Right ventricle myocardium inferior (tissue), 1 donor: ENCODE data around the gene LMNTD1. TPM values are rescaled to one million over a fixed set of nuclear protein-coding genes. Genes with fewer than 3 reads are reported as not detected.
"Not testable (repeated sequence)": the region's sequence is repeated elsewhere in the genome, so short reads cannot be mapped to it uniquely, and the experiment has no call there.

Experiments
- ATAC-seq: fragments of 200-7000 bp; cut with Tn5 transposase; one replicate; pipeline ENCODE4 v1.9.1; 2020; ENCODE audit warnings: mild to moderate bottlenecking, moderate library complexity
- DNase-seq: peaks from one replicate; pipeline ENCODE4 v3.0.0; 2021; ENCODE audit errors: missing footprints
- intact Hi-C: fragments of 100-400 bp; cut with DNase I; formaldehyde crosslinking; loops from one replicate; pipeline ENCODE4 v1.11.0; 2022
- long read RNA-seq: library from polyadenylated mRNA; unstranded; transcript quantifications from one replicate; pipeline ENCODE4 v2.0.0, GENCODE V29; 2021
- total RNA-seq: library from RNA; stranded (reverse); fragmentation: NEBNext Ultra II Directional; extraction: Animal tissue kit (Norgen Biotek cat#: 25700); gene quantifications from one replicate; pipeline ENCODE4 v1.2.1, GENCODE V29; 2021
- donor health status: DM: no; HTN: yes; CAD: no; lungs with severe emphysema.

The LMNTD1 gene, protein sequence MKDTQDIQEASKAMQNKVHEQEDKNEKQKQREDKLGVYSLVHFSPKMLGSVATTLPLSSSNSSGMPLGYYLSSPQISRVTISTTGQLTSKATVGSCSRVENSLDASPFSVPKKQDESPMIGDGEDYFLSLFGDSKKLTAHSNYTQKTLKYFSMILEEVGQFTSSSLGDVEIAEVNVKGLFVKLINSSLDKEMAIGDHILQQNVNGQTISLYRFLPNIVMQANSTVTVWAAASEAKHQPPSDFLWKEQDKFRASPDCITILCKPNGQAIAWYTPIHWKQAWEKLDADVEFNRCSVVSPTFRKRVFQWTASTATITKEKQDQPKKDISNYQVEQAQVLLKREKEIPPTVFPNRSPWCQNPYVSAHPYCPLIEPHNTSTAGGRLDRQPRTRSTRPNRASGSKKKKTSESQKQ
- total RNA-seq: not detected
- long read RNA-seq: 0 reads

DNA sequence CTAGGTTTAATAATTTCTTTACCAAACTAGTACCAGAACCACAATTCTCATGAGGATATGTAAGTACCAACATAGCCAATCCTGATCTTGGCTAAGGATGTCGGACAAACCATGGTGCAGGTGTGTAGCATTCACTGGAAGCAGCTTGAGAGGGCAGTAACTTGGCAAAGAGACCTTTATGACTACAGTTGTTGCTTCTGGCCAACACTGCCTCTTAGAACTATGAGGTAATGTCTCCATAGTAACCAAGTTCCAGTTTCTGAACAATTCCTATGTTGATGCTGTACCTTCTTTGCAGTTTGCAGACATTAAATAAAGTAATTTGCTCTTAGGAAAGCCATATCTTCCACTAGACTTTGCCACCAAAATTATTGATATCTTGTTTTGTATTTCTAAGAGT lies at the start of gene LMNTD1:
Gene LMNTD1 (minus strand): TSS at position 186 of the 400 bp plus-strand sequence. CDS start 324 bp downstream, outside the sequence.
- ATAC-seq: no peak
- intact Hi-C loops: no loop called here
- DNase-seq: no peak

DNA sequence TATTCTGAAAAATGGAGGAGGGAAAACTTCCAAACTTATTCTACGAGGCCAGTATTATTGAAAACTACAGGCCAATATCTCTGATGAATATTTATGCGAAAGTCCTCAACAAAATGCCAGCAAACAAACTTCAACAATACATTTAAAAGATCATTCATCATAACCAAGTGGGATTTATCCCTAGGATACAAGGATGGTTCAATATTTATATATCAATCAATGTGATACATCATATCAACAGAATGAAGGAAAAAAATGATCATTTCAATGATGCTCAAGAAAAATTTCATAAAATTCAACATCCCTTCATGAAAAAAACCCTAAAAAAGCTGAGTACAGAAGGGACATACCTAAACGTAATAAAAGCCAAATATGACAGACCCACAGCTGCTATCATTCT lies 45.9 kb upstream of the LMNTD1 start:
- intact Hi-C loops: no loop called here
- DNase-seq: no peak
- no peak for ATAC-seq

DNA sequence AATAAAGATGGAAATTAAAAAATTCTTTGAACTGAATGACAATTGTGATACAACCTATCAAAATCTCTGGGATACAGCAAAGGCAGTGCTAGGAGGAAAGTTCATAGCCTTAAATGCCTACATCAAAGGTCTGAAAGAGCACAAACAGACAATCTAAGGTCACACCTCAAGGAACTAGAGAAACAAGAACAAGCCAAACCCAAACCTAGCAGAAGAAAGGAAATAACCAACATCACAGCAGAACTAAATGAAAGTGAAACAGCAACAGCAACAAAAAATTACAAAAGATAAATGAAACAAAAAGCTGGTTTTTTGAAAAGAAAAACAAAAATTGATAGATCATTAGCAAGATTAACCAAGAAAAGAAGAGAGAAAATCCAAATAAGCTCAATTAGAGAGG lies 42.4 kb upstream of the LMNTD1 start:
- intact Hi-C loops, DNase-seq, ATAC-seq: not testable (repeated sequence)

DNA sequence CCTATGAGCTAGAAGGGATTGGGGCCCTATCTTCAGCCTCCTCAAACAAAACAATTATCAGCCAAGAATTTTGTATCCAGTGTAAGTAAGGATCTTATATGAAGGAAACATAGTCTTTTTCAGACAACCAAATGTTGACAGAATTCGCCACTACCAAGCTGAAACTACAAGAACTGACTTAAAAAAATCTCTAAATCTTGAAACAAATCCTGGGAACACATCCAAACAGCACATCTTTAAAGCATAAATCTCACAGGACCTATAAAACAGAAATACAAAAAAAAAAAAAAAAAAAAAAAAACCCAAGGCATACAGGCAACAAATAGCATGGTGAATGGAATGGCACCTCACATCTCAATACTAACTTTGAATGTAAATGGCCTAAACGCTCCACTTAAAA lies 41.3 kb upstream of the LMNTD1 start:
- intact Hi-C loops: no loop called here
- DNase-seq: no peak
- no peak for ATAC-seq

DNA sequence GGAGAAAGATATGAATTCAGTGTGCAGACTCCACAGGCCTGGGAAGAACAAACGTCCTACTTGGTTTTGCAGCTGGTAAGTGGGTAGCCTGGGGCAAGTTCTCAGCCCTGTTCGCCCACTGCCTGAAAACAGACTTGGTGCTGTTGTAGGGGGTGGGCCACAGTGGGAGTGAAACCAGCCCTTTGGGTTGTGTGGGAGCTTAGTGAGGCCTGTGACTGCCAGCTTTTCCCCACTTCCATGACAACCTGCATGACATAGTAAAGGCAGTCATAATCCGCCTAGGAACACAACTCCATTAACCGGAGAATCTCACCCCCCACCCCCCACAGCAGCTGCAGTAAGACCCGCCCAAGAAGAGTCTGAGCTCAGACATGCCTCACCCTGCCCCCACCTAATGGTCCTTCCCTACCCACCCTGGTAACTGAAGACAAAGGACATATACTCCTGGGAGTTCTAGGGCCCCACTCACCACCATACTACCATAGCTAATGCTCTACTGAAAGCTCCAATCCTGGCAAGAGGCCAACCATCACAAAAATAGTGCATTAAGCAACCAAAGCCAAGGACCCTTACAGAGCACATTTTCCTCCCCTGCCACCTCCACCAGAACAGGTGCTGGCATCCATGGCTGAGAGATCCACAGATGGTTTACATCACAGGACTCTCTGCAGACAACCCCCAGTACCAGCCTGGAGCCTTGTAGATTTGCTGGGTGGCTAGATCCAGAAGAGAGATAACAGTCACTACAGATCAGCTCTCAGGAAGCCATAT lies 39.8 kb upstream of the LMNTD1 start:
- intact Hi-C loops: no loop called here
- ATAC-seq: no peak

DNA sequence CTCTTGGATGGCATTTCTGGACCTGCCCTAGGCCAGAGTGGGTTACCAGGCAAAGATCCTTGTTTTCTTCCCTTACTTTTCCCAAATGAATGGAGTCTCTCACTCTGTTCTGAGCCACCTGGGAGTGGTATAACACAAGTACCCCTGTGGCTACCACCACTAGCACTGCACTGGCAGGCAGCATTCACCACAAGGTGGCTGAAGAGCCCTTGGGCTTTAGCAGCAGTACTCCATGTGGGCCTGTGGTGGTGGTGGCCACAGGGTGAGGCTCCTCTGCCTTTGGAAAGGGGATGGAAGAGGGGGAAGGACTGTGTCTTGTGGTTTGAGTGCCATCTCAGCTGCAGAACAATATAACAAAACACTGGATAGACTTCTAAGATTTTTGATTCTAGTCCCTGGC lies 38.1 kb upstream of the LMNTD1 start:
- ATAC-seq (no peak), DNase-seq (no peak)
- intact Hi-C loops: no loop called here

More for the DNA sequence above, 39.8 kb upstream of the LMNTD1 start:
- DNase-seq: no peak

DNA sequence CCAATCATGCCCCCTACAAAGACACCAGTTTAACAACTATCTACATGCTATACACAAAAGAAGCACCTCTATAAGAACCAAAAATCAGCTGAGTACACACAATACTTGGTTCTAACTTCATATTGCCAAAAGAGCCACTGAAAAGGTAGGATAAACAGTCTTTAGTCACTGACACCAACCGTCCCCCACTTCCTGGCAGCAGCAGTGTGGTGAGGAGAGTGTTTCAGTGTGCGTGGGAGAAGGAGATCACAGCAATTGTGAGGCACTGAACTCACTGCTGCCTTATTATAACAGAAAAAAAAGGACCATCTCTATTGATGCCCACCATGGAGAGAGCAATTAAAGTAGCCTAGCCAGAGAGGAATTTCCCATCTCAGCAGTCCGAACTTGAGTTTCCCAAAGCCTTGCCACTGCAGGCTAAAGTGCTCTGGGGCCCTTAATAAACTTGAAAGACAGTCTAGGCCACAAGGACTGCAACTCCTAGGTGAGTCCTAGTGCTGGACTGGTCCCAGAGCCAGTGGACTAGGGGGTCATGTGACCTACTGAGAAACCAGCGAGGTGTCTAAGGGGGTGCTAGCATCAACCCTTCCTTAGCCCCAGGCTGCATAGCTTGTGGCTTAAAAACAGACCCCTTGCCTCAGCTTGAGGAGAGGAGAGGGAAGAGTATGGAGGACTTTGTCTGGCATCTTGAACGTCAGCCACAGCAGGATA lies 37.1 kb upstream of the LMNTD1 start:
- intact Hi-C loops: no loop called here
- DNase-seq (no peak), ATAC-seq (no peak)

DNA sequence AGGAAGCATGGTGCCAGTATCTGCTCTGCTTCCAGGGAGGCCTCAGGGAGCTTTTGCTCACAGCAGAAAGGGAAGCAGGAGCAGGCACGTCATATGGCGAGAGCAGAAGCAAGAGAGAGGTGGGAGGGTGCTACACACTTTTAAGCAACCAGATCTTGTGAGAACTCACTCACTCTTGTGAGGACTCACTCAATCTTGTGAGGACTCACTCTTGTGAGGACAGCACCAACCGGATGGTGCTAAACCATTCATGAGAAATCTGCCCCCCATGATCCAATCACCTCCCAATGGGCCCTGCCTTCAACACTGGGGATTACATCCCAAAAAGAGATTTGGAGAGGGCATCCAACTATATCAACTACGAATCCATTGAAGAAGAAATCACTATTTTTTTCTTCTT lies 34.3 kb upstream of the LMNTD1 start:
- intact Hi-C loops: no loop called here
- ATAC-seq (no peak), DNase-seq (no peak)

DNA sequence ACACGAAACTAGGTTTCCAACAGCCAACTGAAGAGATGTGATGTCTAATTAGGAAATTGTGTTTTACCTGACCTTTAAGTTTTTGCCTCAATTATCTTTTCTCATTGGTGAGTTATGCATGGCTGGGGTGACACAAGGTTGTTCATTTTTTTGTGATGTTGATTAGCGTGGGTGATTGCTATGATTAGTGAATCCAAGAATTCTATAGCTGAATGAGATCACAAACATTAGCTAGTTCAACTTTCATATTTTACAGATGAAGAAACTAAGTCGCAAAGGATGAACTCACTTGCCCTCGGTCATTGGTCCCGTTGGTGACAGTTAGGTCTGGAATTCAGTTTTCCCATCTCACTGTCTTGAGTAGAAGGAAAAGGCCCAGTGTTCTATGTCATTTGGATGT lies 32.6 kb upstream of the LMNTD1 start:
- DNase-seq (no peak), ATAC-seq (no peak)
- intact Hi-C loops: no loop called here

DNA sequence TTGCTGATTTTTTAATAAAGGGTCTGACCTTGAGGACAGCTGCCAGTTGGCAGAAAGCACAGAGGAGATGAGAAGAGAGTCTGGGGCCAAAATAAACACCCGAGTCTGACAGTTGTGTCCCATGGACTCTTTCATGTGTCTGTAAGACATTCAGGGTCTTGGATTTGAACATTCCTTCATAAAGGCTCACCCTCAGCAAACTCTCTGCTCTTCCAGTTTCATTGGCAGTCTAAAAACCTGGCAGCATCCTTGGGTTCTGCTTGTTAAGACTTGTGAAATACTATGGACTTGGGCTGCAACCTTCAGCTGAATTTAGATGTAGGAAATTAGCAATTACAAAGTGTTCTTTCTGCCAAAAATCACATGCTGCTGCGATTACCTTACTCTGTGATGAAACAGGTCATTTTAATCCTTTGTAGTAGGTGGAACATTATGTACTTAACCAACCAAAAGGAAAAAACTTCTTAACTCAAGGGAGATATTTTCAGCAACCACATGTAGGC lies 32.0 kb upstream of the LMNTD1 start:
- ATAC-seq: peak; percentile 80
- DNase-seq: no peak
- intact Hi-C loops: no loop called here

DNA sequence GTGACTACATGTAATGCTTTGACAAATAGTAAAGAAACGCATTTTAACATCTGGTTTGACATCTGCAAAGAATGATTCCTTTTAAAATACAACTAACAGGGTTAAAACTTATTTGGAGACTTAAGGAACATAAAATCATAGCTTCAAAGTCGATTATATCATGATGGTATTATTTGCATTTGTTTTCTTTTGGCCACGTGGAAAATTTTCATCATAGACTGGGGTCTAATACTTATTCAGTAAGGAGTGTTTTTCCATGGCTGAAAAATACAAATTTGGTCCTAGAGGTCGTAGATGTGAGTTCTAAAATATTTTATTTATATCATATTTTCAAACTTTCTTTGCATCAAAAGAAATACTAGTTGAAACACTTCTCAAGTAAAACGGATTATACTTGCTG lies 31.5 kb upstream of the LMNTD1 start:
- no peak for DNase-seq
- intact Hi-C loops: no loop called here
- ATAC-seq: no peak

DNA sequence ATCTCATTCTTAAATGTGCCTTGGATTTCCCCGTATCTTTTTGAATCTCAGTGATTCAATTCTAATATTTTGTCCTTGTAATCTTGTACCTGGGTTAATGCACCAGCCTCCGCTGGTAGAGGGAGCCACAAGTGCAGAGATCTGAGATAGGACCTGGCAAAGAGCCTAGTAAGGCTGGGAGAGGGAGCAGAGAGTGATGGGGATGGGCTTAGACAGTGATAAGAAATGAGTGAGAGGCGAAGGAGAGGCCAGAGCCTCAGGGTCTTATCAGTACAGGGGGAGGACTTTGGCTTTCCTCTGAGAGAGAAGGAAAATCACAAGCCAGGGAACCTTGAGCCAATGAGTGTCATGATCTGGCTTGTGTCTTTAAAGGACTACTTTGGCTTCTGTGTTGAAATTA lies 30.5 kb upstream of the LMNTD1 start:
- ATAC-seq (peak; percentile 82), DNase-seq (no peak)
- intact Hi-C loops: no loop called here

DNA sequence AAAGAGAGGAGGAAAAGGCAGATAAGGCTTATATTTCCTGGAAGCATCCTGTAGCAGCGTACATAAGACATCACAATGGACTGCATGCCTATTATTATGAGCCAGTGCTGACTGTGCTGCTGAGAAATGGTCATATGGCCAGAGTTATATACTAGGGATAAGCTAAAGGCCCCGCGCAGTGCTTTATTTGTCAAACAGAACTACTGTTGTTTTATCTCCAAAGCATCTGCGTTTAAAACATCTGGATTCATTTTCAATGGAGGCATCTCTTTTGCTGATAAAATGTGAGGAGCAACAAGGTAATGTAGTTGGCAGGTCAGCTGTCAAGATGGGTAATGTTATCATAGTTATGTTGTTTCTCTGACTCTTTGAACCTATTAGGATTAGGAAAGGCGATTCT lies 28.0 kb upstream of the LMNTD1 start:
- DNase-seq (no peak), ATAC-seq (no peak)
- intact Hi-C loops: no loop called here

DNA sequence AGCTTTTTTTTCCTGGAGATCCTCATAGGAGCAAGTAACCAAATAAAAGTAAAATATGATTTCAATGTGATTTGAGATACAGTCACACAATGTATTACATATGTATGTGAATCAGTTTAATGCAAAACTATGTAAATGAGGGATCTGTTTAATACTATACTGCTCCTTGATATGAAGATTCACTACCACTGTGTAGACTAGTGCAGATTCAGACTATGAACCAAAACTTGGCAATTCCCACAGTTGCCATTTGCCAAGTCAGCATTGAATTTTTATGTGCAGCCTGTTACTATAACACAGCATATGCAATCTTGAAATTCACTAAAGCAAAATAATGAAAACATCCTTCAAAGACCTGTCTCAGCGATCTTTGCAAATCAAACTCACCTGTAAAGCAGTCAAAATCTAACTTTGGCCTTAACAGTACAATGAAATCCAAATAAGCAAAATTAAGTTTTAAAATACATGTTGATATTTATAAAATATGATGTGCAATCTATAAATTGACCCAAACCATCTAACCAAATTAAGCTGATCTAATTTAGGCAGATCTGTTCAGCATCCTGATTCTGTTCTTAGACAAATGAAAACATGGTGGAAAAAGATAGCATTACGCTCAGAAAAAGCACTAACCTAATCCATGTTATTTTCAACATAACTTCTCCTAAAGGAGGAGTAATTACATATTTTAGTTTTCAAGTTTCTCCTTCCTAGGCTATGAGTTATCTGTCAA lies 25.5 kb upstream of the LMNTD1 start:
- ATAC-seq (no peak), DNase-seq (no peak)
- intact Hi-C loops: no loop called here

DNA sequence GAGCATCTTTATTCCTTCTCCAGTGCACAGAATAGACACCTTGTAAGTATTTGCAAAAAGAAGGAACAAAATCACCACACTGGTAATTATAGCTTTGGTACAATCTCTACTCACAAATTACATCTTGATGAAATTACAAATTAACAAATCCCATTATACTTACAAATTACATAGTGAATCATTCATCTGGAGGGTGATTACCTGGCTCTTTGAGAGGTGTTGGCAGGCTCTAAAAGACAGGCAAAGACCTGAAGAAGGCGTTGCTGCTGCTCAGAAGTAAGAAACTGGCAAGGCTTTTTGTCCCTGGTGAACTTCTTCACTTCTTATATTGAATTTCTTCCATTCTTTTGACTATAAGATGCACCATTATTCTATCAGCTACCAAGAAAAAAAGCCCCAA lies 21.7 kb upstream of the LMNTD1 start:
- intact Hi-C loops: no loop called here
- DNase-seq (no peak), ATAC-seq (no peak)

DNA sequence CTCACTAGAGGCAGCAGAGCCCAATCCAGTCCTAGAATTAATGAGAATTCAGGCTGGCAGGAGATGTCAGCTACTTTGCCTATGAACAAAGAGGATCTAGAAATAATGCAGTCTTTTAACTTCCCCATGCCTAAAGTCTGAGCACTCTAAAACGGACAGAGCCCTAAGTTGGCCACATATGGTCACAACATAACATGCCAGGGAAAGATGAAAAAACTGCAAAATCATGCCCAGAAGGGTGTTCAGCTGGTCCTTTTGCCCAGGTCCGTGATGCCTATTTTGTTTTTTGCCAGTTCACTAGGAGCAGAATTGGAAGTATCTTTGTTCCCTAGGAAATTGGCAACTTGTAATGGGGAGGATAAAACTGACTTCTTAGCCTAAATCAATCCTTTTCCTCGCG lies 20.3 kb upstream of the LMNTD1 start:
- ATAC-seq (no peak), DNase-seq (no peak)
- intact Hi-C loops: no loop called here

DNA sequence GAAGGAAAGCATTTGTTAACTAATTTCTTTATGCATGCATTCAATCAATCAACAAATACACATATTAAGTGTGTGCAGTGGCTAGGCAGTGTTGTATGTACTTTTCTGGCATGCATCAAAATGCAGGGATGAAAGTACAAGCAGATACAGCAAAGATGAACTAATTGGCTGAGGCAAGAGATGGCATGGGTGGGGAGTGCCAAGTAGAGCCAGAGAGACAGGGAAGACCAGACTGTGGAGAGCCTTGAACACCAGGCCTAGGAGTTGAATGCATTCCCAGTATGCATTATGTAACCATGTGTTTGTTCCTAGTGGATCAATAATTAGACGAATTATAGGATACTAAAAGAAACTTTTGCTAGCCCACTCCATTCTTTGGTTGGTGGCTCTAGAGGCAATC lies 17.3 kb upstream of the LMNTD1 start:
- ATAC-seq: no peak
- DNase-seq: no peak
- intact Hi-C loops: no loop called here

DNA sequence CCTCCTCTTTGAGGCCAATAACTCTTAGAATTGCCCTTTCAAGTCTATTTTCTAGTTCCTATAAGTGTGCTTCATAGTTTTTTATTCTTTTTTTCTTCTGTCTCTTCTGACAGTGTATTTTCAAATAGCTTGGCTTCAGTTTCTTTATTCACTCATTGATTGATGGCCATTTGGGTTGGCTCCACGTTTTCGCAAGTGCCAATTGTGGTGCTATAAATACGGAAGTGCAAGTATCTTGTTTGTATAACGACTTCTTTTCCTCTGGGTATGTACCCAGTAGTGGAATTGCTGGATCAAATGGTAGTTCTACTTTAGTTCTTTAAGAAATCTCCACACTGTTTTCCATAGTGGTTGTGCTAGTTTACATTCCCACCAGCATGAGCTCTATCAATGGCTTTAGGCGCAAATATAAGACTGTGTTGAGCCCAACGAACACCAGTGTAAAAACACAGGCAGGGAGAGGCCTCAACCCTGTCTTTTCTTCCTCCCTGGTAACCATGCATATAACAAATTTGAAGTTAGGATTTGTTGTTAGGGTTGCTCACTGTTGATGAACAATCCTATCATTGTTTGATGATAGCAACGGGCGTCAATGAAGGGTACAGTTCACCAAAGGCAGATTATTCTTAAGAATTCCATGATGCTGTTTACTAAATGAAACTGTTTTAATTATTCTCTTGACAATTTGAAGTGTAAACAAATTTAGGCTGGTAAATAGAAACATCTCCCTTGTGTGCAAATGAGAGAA lies 13.3 kb upstream of the LMNTD1 start:
- intact Hi-C loops: no loop called here
- DNase-seq (no peak), ATAC-seq (no peak)
